Measurements from ENCODE around the gene LYRM7.
"Not testable (repeated sequence)": the region's sequence is repeated elsewhere in the genome, so short reads cannot be mapped to it uniquely, and the experiment has no call there.

The LYRM7 gene

GRCh38 chr5:131170540-131171275 lies at the start of gene LYRM7:
Gene LYRM7 (plus strand): TSS chr5:131170944. CDS start chr5:131171021, 77 bp downstream.
- peak; percentile 99 for DNase-seq

DNA sequence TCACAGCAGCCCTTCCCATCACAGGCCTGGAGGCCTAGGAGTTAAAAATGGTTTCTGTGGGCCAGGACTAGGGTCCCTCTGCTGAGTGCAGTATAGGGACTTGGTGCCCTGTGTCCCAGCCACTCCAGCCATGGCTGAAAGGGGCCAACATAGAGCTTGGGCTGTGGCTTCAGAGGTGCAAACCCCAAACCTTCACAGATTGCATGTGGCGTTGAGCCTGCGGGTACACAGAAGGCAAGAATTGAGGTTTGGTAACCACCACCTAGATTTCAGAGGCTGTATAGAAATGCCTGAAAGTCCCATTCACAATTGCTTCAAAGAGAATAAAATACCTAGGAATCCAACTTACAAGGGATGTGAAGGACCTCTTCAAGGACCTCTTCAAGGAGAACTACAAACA lies 43.5 kb upstream of the LYRM7 start:
- DNase-seq, result not testable (repeated sequence)

DNA sequence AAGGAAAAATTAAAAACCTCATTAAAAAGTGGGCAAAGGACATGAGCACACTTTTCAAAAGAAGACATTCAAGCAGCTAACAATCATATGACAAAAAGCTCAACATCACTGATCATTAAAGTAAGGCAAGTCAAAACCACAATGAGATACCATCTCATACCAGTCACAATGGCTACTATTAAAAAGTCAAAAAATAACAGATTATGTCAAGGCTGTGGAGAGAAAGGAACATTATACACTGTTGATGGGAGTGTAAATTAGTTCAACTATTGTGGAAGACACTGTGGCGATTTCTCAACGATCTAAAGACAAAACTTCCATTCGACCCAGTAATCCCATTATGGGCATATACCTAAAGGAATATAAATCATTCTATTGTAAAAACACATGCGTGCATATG lies 41.4 kb upstream of the LYRM7 start:
- DNase-seq, result no peak

DNA sequence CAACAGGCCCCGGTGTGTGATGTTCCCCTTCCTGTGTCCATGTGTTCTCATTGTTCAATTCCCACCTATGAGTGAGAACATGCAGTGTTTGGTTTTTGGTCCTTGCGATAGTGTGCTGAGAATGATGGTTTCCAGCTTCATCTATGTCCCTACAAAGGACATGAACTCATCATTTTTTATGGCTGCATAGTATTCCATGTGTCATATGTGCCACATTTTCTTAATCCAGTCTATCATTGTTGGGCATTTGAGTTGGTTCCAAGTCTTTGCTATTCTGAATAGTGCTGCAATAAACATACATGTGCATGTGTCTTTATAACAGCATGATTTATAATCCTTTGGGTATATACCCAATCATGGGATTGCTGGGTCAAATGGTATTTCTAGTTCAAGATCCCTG lies 37.7 kb upstream of the LYRM7 start:
- DNase-seq, result not testable (repeated sequence)

DNA sequence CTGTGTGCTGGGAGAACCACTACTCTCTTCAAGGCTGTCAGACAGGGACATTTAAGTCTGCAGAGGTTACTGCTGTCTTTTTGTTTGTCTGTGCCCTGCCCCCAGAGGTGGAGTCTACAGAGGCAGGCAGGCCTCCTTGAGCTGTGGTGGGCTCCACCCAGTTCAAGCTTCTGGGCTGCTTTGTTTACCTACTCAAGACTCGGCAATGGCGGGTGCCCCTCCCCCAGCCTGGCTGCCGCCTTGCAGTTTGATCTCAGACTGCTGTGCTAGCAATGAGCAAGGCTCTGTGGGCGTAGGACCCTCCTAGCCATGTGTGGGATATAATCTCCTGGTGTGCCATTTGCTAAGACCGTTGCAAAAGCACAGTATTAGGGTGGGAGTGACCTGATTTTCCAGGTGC lies 32.3 kb upstream of the LYRM7 start:
- DNase-seq, result not testable (repeated sequence)

DNA sequence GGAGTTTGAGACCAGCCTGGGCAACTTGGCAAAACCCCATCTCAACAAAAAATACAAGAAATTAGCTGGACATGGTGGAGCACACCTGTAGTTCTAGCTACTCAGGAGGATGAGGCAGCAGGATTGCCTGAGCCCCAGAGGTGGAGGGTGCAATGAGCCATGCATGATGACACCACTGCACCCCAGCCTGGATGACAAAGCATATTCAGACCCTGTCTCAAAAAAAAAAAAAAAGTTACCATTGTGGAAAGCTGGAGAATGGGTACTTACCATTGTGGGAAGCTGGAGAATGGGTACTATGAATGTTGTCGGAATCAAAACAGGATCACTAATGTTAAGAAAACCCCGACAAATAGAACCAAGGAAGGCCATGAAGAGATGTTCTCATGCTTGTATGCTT lies 31.4 kb upstream of the LYRM7 start:
- DNase-seq, result no peak

DNA sequence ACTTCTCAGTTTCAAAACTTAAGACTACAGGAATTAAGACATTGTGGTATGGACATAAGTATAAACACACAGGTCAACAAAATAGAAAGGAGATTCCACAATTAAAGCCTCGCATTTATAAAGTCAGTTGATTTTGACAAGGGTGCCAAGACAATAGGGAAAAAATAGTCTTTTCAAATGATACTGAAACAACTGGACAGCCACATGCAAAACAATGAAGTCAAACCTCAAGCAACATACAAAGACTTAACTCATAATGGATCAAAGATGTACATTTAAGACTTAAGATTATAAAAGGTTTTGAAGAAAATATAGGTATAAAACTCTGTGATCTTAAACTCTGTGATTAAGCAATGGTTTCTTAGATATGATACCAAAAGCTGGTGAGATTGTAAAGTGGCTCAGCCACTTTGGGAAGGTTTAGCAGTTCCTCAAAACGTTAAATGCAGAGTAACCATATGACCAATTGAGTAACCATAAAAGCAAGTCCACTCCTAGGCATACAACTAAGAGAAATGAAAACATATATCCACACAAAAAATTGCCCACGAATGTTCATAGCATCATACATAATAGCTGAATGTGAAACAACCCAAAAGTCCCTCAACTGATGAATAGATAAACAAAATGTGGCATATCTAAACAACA lies 27.6 kb upstream of the LYRM7 start:
- DNase-seq, result no peak

DNA sequence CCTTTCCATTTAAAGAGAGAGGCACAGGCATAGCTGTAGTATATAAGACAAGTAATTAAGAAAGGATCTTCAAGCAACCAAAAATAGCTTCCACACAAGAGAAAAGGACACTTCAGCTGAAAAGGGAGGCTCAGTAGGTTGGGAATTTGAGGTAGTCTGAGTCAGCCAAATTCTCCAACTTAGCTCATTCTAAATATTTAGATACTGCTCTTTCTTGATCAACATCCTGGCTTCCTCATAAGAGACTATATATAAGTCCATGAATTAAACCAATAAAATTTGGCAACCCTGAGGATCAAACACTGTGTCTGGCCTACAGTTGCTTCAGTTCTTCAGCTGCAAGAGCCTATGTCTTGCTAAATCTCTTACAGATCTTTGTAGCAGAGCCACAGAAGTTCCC lies 23.5 kb upstream of the LYRM7 start:
- no peak for DNase-seq

DNA sequence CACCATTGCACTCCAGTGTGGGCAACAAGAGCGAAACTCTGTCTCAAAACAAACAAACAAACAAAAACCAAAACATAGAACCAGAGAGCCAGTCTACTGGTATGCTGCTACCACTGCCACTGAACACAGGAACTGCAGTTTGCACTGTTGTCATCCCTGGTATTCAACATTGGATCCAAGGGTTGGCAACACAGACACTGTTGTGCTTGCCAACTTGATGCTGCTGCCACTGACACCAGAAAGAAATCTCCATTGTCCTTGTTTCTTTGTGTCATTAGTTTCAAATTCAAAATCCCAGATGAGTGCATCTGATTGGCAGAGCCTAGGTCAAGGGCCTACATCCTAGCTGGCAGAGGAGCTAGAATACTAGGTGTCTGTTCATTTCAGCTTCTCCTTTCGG lies 21.9 kb upstream of the LYRM7 start:
- DNase-seq, result no peak

GRCh38 chr5:131150408-131150807 lies 20.3 kb upstream of the LYRM7 start:
- DNase-seq, result no peak

DNA sequence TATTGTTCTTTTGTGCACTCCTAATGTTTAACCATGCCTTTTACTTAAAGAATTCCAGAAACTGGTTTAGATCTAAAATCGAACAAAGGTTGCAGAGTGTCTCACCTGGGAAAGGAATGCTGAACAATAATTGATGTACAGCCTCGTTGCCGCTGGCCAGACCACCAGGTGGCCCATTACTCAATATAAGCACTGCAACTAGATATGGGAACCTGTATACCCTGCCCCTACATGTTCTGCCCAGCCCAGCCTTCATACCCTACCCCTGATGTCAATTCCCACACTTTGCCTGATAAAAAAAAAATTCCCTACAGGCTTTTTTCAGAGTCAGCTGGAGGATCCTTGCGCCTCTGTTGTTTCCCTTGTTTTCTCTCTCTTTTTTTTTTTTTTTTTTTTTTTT lies 19.5 kb upstream of the LYRM7 start:
- no peak for DNase-seq

GRCh38 chr5:131156385-131156784 lies 14.4 kb upstream of the LYRM7 start:
- no peak for DNase-seq

- no peak for DNase-seq
Observed at GRCh38 chr5:131156957-131157356, 13.8 kb upstream of the LYRM7 start.

GRCh38 chr5:131160134-131160533 lies 10.6 kb upstream of the LYRM7 start:
- DNase-seq, result no peak

GRCh38 chr5:131163276-131164119 lies 7.2 kb upstream of the LYRM7 start:
- peak; percentile 47 for DNase-seq

- peak; percentile 72 for DNase-seq
Observed at GRCh38 chr5:131164191-131165118, 6.3 kb upstream of the LYRM7 start.

- DNase-seq, result peak; percentile 96
Observed at GRCh38 chr5:131165119-131165727, 5.5 kb upstream of the LYRM7 start, which contains the start of gene HINT1. Gene HINT1 (minus strand): TSS chr5:131165256. CDS start chr5:131165205, 51 bp downstream.

GRCh38 chr5:131167615-131168014 lies 3.1 kb upstream of the LYRM7 start:
- DNase-seq, result no peak

GRCh38 chr5:131169810-131170539 lies 769 bp upstream of the LYRM7 start:
- DNase-seq, result no peak

- peak; percentile 36 for DNase-seq
Observed at GRCh38 chr5:131171276-131171810, 599 bp downstream of the LYRM7 start.

DNA sequence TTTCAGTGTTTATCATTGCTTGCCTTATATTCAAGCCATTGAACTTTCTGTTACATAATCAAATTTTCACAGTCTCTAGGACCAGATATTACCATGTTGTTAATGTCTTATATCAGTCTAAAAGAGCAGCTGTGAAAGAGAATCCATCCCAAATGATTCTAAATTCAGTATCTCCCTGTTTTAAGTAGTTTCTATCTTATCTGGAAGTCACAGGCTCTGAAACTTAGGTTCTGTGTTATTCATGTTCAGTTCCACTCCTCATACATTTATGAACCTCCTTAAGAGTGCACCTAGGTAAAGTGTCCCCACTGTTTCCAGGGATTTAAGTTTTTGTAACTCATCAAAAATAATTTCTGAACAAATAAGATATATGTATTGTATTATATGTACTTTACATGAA lies 9.7 kb downstream of the LYRM7 start:
- DNase-seq, result no peak

Data from activated CD4-positive, alpha-beta T cell treated with anti-CD3 and anti-CD28 coated beads, Interleukin-2, amount 50 U/mL, for 16 hours (primary cell).